Activated T-helper 9 cell treated with anti-CD3 and anti-CD28 coated beads, Interleukin-2, amount 50 U/mL, for 16 hours (primary cell): ENCODE data around the gene TUFT1.

ENCODE experiments used
- DNase-seq: peaks from one replicate; pipeline ENCODE4 v3.0.0-alpha.2; 2020; ENCODE audit warnings: low read depth

Gene TUFT1

GRCh38 chr1:151539321-151540020, 638 bp upstream of the TUFT1 start:
- DNase-seq: no peak

GRCh38 chr1:151540982-151541377, 871 bp downstream of the TUFT1 start:
- no peak for DNase-seq

GRCh38 chr1:151541752-151542151, 1.6 kb downstream of the TUFT1 start:
- DNase-seq: no peak

- no peak for DNase-seq
Observed at GRCh38 chr1:151542710-151543129, 2.6 kb downstream of the TUFT1 start.

- DNase-seq: no peak
Observed at GRCh38 chr1:151545542-151545941, 5.4 kb downstream of the TUFT1 start.

- DNase-seq: no peak
Observed at GRCh38 chr1:151546011-151546925, 6.2 kb downstream of the TUFT1 start.

GRCh38 chr1:151547119-151547899, 7.2 kb downstream of the TUFT1 start:
- DNase-seq: no peak

GRCh38 chr1:151547900-151548230, 7.8 kb downstream of the TUFT1 start:
- DNase-seq: no peak

- DNase-seq: no peak
Observed at GRCh38 chr1:151549199-151549598, 9.1 kb downstream of the TUFT1 start.

GRCh38 chr1:151553659-151554058, 13.6 kb downstream of the TUFT1 start:
- DNase-seq: no peak

- DNase-seq: no peak
Observed at GRCh38 chr1:151556052-151556451, 15.9 kb downstream of the TUFT1 start.

- no peak for DNase-seq
Observed at GRCh38 chr1:151562661-151563060, 22.6 kb downstream of the TUFT1 start.

- no peak for DNase-seq
Observed at GRCh38 chr1:151563376-151563775, 23.3 kb downstream of the TUFT1 start.

- DNase-seq: no peak
Observed at GRCh38 chr1:151565502-151566189, 25.5 kb downstream of the TUFT1 start.

GRCh38 chr1:151568626-151569088, 28.5 kb downstream of the TUFT1 start:
- no peak for DNase-seq

- no peak for DNase-seq
Observed at GRCh38 chr1:151570819-151571218, 30.7 kb downstream of the TUFT1 start.

- DNase-seq: no peak
Observed at GRCh38 chr1:151574575-151575529, 34.7 kb downstream of the TUFT1 start.

- no peak for DNase-seq
Observed at GRCh38 chr1:151577173-151577572, 37.1 kb downstream of the TUFT1 start.

GRCh38 chr1:151578941-151579340, 38.8 kb downstream of the TUFT1 start:
- no peak for DNase-seq

GRCh38 chr1:151579436-151580225, 39.5 kb downstream of the TUFT1 start:
- no peak for DNase-seq
